Activated effector memory CD4-positive, alpha-beta T cell treated with Interleukin-2 at 50 U/mL for 16 hours (primary cell): Measurements from ENCODE around the gene EGF.

Source experiments
- DNase-seq: peaks from one replicate; pipeline ENCODE4 v3.0.0-alpha.2; 2020

EGF gene

GRCh38 chr4:110042545-110043517 is 130.1 kb downstream of the EGF start:
- no peak for DNase-seq

GRCh38 chr4:110046588-110047049 is 133.9 kb downstream of the EGF start:
- DNase-seq: no peak

GRCh38 chr4:110049951-110050925 is 137.6 kb downstream of the EGF start:
- DNase-seq: peak; percentile 16

GRCh38 chr4:110055158-110055768 is 142.6 kb downstream of the EGF start:
- no peak for DNase-seq

DNA sequence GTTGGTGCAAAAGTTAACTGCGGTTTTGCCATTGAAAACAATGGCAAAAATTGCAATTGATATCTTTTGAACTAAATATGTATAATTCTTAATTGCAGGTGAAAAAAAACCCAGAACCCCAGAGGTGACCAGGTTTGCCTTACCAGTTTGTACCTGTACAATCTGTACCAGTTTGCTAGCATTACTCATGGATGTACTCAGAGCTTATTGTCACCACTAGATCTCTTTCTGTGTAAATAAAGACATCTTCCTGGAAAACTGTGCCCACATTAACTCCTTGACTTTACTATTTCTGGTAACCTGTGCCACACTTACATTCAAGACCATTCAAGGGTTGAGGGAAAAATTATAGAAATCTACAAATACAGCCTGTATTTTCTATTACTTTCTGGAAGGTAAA is 146.0 kb downstream of the EGF start:
- DNase-seq: no peak

- DNase-seq: no peak
These were observed 147.0 kb downstream of the EGF start for GRCh38 chr4:110059556-110060191.

- DNase-seq: no peak
These were observed 148.4 kb downstream of the EGF start for GRCh38 chr4:110061076-110061475.
